Measurements from ENCODE around the gene ZNF506.
"Not testable (repeated sequence)": the region's sequence is repeated elsewhere in the genome, so short reads cannot be mapped to it uniquely, and the experiment has no call there.

DNA sequence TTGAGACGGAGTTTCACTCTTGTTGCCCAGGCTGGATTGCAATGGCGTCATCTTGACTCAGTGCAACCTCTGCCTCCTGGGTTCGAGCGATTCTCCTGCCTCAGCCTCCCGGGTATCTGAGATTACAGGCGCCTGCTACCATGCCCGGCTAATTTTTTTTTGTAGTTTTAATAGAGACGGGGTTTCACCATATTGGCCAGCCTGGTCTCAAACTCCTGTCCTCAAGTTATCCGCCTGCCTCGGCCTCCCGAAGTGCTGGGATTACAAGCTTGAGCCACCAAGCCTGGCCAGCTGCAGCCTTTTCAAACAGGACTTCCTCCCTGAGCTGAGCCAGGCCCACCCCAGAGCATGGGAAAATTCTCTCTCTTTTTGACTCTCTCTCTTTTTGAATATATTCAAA is 426 bp upstream of the ZNF506 start:
- TF ChIP-seq CTCF, POLR2A (IDR thresholded peaks at IDR 0.05): not testable (repeated sequence)
